Calu3 (cell line): ENCODE results near the gene TMEM165. TPM values are rescaled to one million over a fixed set of nuclear protein-coding genes. Genes with fewer than 3 reads are reported as not detected.

Experiments
- BruUV-seq: library from RNA; stranded (reverse); fragments of 400-500 nt; replicated peaks from 2 replicates; lab custom pipeline; 2021; lab: Mats Ljungman, UMichigan
- CTCF ChIA-PET: fragments of 300-600 bp; sonication (Branson Sonifier 250); formaldehyde crosslinking; loops from one replicate; lab custom pipeline; 2022; ENCODE audit warnings: antibody characterized with exemption; lab: Charles Lee
- DNase-seq: peaks from one replicate; pipeline ENCODE4 v3.0.0; 2022
- H3K27ac Mint-ChIP-seq: one replicate; pipeline ENCODE4 v1.8.0; 2022; ENCODE audit warnings: mixed read lengths; ENCODE audit not compliant: unreplicated experiment
- H3K27me3 Mint-ChIP-seq: one replicate; pipeline ENCODE4 v1.8.0; 2022; ENCODE audit warnings: mixed read lengths; ENCODE audit not compliant: unreplicated experiment
- H3K36me3 Mint-ChIP-seq: one replicate; pipeline ENCODE4 v1.8.0; 2022; ENCODE audit warnings: mild to moderate bottlenecking, moderate library complexity, mixed read lengths; ENCODE audit not compliant: insufficient read depth, unreplicated experiment
- H3K4me1 Mint-ChIP-seq: one replicate; pipeline ENCODE4 v1.8.0; 2022; ENCODE audit warnings: mild to moderate bottlenecking, low read depth, mixed read lengths; ENCODE audit not compliant: unreplicated experiment
- H3K4me3 Mint-ChIP-seq: one replicate; pipeline ENCODE4 v1.8.0; 2022; ENCODE audit warnings: mild to moderate bottlenecking, low read depth, moderate library complexity, mixed read lengths; ENCODE audit not compliant: unreplicated experiment
- H3K9me3 Mint-ChIP-seq: one replicate; pipeline ENCODE4 v1.8.0; 2022; ENCODE audit warnings: low read depth, mixed read lengths; ENCODE audit not compliant: unreplicated experiment
- CTCF ChIP-seq: fragments of 200-600 bp; IDR thresholded peaks from one replicate; pipeline ENCODE4 v1.8.0; 2022; ENCODE audit warnings: antibody characterized with exemption; ENCODE audit not compliant: unreplicated experiment
- intact Hi-C: fragments of 100-400 bp; cut with micrococcal nuclease; formaldehyde crosslinking; loops from one replicate; pipeline ENCODE4 v1.10.0; 2022; ENCODE audit not compliant: unreplicated experiment
- total RNA-seq: library from RNA; stranded (reverse); gene quantifications from 2 replicates; pipeline ENCODE4 v1.2.3, GENCODE V29; 2022

The TMEM165 gene
- total RNA-seq, 1 experiment from 2014 or later = 96.6 TPM

DNA sequence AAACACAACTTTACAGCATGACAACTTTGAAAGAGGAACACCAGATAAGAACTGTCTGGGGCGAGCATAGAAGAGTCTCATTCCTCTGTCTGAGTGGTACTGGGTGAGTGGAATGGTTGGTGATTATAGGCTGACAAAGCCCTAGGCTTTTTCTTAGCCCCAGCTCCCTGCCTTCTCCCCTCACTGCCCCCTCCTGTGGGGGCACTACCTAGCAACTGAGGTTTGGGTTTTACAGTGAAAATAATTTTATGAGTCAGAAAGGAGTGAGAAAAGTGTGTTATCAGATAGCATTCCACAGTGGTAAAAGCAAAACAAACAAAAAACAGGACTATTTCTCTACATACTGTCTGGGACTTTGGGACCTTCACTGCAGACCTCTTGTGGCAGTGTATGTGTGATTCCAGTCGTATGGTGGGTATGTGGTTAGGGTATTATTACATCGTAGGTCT is 10.5 kb upstream of the TMEM165 start:
- BruUV-seq = no TSS peak
- Mint-ChIP-seq H3K4me1 (peaks cover 9% of the 10 kb centered on the region), H3K4me3 (no peak overlapping the region), H3K36me3 (no peaks in the 10 kb centered on the region), H3K9me3 (no peaks in the 10 kb centered on the region), H3K27me3 (no peaks in the 10 kb centered on the region), H3K27ac (no peak overlapping the region)
- TF ChIP-seq CTCF = no peak
- intact Hi-C loops = no loop called here
- CTCF ChIA-PET = no interaction called here
- DNase-seq = no peak

DNA sequence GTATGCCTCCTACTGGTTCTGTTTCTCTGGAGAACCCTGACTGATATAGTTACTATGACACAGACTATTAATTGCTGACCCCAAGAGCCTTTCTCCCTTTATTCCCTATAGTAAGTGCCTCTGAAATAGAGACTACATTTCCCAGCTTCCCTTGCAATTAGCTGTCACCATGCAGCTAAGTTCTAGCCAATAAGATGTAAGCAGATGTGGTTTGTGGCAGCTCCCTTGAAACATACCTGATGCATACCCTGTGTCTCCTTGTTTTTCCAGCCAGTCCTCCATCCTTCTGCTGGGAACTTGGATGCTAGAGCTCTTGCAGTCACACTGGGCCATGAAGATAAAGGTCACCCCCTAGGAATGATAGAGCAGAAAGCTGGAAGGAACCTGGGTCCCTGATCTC is 9.7 kb upstream of the TMEM165 start:
- no peaks in the 10 kb centered on the region for H3K36me3 Mint-ChIP-seq
- no peaks in the 10 kb centered on the region for H3K9me3 Mint-ChIP-seq
- peaks cover under 1% of the 10 kb centered on the region for H3K4me1 Mint-ChIP-seq
- H3K27me3 Mint-ChIP-seq = no peaks in the 10 kb centered on the region
- no peak overlapping the region for H3K4me3 Mint-ChIP-seq
- DNase-seq = no peak
- no TSS peak for BruUV-seq
- CTCF ChIA-PET = interaction anchor here (0.6 kb wide), 1 partner anchor 46 kb away, joined by 3 read pairs; no protein-coding TSS in a partner anchor
- TF ChIP-seq CTCF = no peak
- no peak overlapping the region for H3K27ac Mint-ChIP-seq
- intact Hi-C loops = no loop called here

GRCh38 chr4:55386840-55387239 is 8.9 kb upstream of the TMEM165 start:
- no peak for DNase-seq
- CTCF ChIA-PET = no interaction called here

GRCh38 chr4:55393461-55394320 is 2.1 kb upstream of the TMEM165 start:
- H3K36me3 Mint-ChIP-seq = peaks cover 36% of the 10 kb centered on the region
- H3K4me3 Mint-ChIP-seq = no peak overlapping the region
- no peaks in the 10 kb centered on the region for H3K27me3 Mint-ChIP-seq
- intact Hi-C loops = no loop called here
- H3K9me3 Mint-ChIP-seq = no peaks in the 10 kb centered on the region
- BruUV-seq = no TSS peak
- DNase-seq = no peak
- CTCF ChIA-PET = no interaction called here
- H3K27ac Mint-ChIP-seq = no peak overlapping the region
- peaks cover 14% of the 10 kb centered on the region for H3K4me1 Mint-ChIP-seq
- no peak for TF ChIP-seq CTCF

More at GRCh38 chr4:55386840-55387239, 8.9 kb upstream of the TMEM165 start:
- Mint-ChIP-seq H3K4me3 (no peak overlapping the region), H3K4me1 (no peaks in the 10 kb centered on the region), H3K27ac (no peak overlapping the region), H3K9me3 (no peaks in the 10 kb centered on the region), H3K36me3 (no peaks in the 10 kb centered on the region), H3K27me3 (no peaks in the 10 kb centered on the region)
- intact Hi-C loops = no loop called here
- TF ChIP-seq CTCF = no peak
- BruUV-seq = no TSS peak
